NCI-H2029 (cell line): ENCODE results near the gene HTT.
"Not testable (repeated sequence)": the region's sequence is repeated elsewhere in the genome, so short reads cannot be mapped to it uniquely, and the experiment has no call there.

Experiments used
- DNase-seq: peaks from one replicate; lab custom pipeline; 2025; lab: John Stamatoyannopoulos, UW

Gene HTT

GRCh38 chr4:3121596-3121995 is 47.1 kb downstream of the HTT start:
- no peak for DNase-seq

- no peak for DNase-seq
Measured at GRCh38 chr4:3122081-3122563, 47.6 kb downstream of the HTT start.

GRCh38 chr4:3123181-3123671 is 48.7 kb downstream of the HTT start:
- DNase-seq, result no peak

- no peak for DNase-seq
Measured at GRCh38 chr4:3124070-3124767, 49.7 kb downstream of the HTT start.

GRCh38 chr4:3127112-3127511 is 52.6 kb downstream of the HTT start:
- DNase-seq, result no peak

- DNase-seq, result no peak
Measured at GRCh38 chr4:3128058-3128457, 53.6 kb downstream of the HTT start.

- no peak for DNase-seq
Measured at GRCh38 chr4:3128976-3129375, 54.5 kb downstream of the HTT start.

GRCh38 chr4:3130201-3130600 is 55.7 kb downstream of the HTT start:
- no peak for DNase-seq

GRCh38 chr4:3130826-3131225 is 56.3 kb downstream of the HTT start:
- DNase-seq, result no peak

- no peak for DNase-seq
Measured at GRCh38 chr4:3134201-3134600, 59.7 kb downstream of the HTT start.

GRCh38 chr4:3135155-3136011 is 60.9 kb downstream of the HTT start:
- peak; percentile 50 for DNase-seq

- DNase-seq, result no peak
Measured at GRCh38 chr4:3136454-3136853, 62.0 kb downstream of the HTT start.

GRCh38 chr4:3137908-3138307 is 63.4 kb downstream of the HTT start:
- no peak for DNase-seq

- DNase-seq, result no peak
Measured at GRCh38 chr4:3145234-3145924, 70.9 kb downstream of the HTT start.

GRCh38 chr4:3148926-3149325 is 74.4 kb downstream of the HTT start:
- DNase-seq, result no peak

- DNase-seq, result not testable (repeated sequence)
Measured at GRCh38 chr4:3151238-3151637, 76.8 kb downstream of the HTT start.

- no peak for DNase-seq
Measured at GRCh38 chr4:3157366-3157765, 82.9 kb downstream of the HTT start.

- DNase-seq, result no peak
Measured at GRCh38 chr4:3158841-3159240, 84.4 kb downstream of the HTT start.

GRCh38 chr4:3160438-3160837 is 86.0 kb downstream of the HTT start:
- no peak for DNase-seq

GRCh38 chr4:3161044-3161443 is 86.6 kb downstream of the HTT start:
- not testable (repeated sequence) for DNase-seq

GRCh38 chr4:3166434-3166833 is 92.0 kb downstream of the HTT start:
- not testable (repeated sequence) for DNase-seq

- DNase-seq, result no peak
Measured at GRCh38 chr4:3168029-3168428, 93.5 kb downstream of the HTT start.
